ENCODE results near the gene PROZ. TPM values are rescaled to one million over a fixed set of nuclear protein-coding genes. Genes with fewer than 3 reads are reported as not detected.

Gene PROZ
- total RNA-seq, 1 experiment from 2014 or later: not detected

- H3K4me1 Mint-ChIP-seq: peaks cover 0 to 10% of the 10 kb centered on the region in 2 experiments; a peak in 2 of 4 replicates
- no peak overlapping the region for H3K4me3 Mint-ChIP-seq
- WGBS (ENCODE audit: extremely low coverage, insufficient read length, low lambda C conversion rate): no CpG with 5 or more reads among the region's 12 CpGs
Observed at GRCh38 chr13:113145496-113145895, 13.0 kb upstream of the PROZ start.

More at GRCh38 chr13:113145496-113145895, 13.0 kb upstream of the PROZ start:
- H3K23me2 ChIP-seq (ENCODE audit: insufficient read length, low read depth, low read length, poor library complexity, severe bottlenecking): no peaks in the 10 kb centered on the region
- H2AFZ ChIP-seq (ENCODE audit: low read length): no peak overlapping the region
- H3K27me3 ChIP-seq (ENCODE audit: insufficient read depth, low read length): no peaks in the 10 kb centered on the region
- H3K14ac ChIP-seq (ENCODE audit: insufficient read depth, low read length): no peak overlapping the region
- no peak overlapping the region for H3K56ac ChIP-seq (ENCODE audit: insufficient read length, low read depth, low read length)
- H2AK5ac ChIP-seq (ENCODE audit: insufficient read length, low read length): no peak overlapping the region
- Mint-ChIP-seq H3K9me3 (no peaks in the 10 kb centered on the region), H3K27ac (no peak overlapping the region), H3K36me3 (ENCODE audit: insufficient read depth in 1 of 3, low read depth in 3 of 3) (no peaks in the 10 kb centered on the region), H3K27me3 (ENCODE audit: low read depth) (peaks cover 5% of the 10 kb centered on the region)
- H2BK12ac ChIP-seq (ENCODE audit: insufficient read length, low read depth, low read length): no peak overlapping the region
- no peak overlapping the region for H2BK120ac ChIP-seq (ENCODE audit: low read depth, low read length, poor library complexity, severe bottlenecking)
- DNase-seq: peak; percentile 3
- no peak overlapping the region for H4K5ac ChIP-seq (ENCODE audit: insufficient read length, low read depth, low read length)
- no peak overlapping the region for H4K8ac ChIP-seq (replicated peaks; ENCODE audit: insufficient read length, low read depth, low read length)
- H3K4ac ChIP-seq (ENCODE audit: low read depth, low read length): no peak overlapping the region
- H3K79me2 ChIP-seq (ENCODE audit: insufficient read depth, low read length): no peaks in the 10 kb centered on the region
- H3K9ac ChIP-seq (ENCODE audit: extremely low read depth, insufficient read length, low read length): no peak overlapping the region
- H3K79me1 ChIP-seq (ENCODE audit: insufficient read depth, low read depth, low read length, poor library complexity, severe bottlenecking): no peaks in the 10 kb centered on the region
- no peak overlapping the region for H2BK20ac ChIP-seq (ENCODE audit: low read depth, low read length, poor library complexity, severe bottlenecking)
- no peak overlapping the region for H3K27ac ChIP-seq (ENCODE audit: insufficient read length, low read depth, low read length)
- H3K4me1 ChIP-seq (ENCODE audit: insufficient read depth, low read length): no peaks in the 10 kb centered on the region
- no peak overlapping the region for H2BK15ac ChIP-seq (ENCODE audit: low read depth, low read length)
- no peak overlapping the region for H3K23ac ChIP-seq (ENCODE audit: insufficient read length, low read depth, low read length)
- no peak overlapping the region for H4K91ac ChIP-seq (ENCODE audit: insufficient read length, low read depth, low read length)
- H3K9me3 ChIP-seq (ENCODE audit: control insufficient read depth, low read depth, low read length): no peaks in the 10 kb centered on the region
- no peak overlapping the region for H3T11ph ChIP-seq (ENCODE audit: low read length)
- H3K4me2 ChIP-seq (ENCODE audit: insufficient read depth, insufficient read length, low read length): no peak overlapping the region
- no peak overlapping the region for H2BK5ac ChIP-seq (ENCODE audit: insufficient read length, low read length)
- no peak overlapping the region for H3K18ac ChIP-seq (ENCODE audit: insufficient read length, low read depth, low read length)
- no peaks in the 10 kb centered on the region for H4K20me1 ChIP-seq (ENCODE audit: control insufficient read depth, insufficient read depth, insufficient read length)
- TF ChIP-seq CTCF (conservative IDR thresholded peaks at IDR 0.05): no peak

All from H9 (cell line).